Ishikawa (cell line): ENCODE measurements around the gene CCDC73.

ENCODE experiments used
- CEBPB ChIP-seq: IDR thresholded peaks from 2 replicates; pipeline ENCODE4 v1.6.1; 2012
- EGR1 ChIP-seq: IDR thresholded peaks from 2 replicates; pipeline ENCODE4 v1.6.1; 2012
- EP300 ChIP-seq: IDR thresholded peaks from 2 replicates; pipeline ENCODE4 v1.6.1; 2012; ENCODE audit warnings: borderline replicate concordance
- NFIC ChIP-seq: IDR thresholded peaks from 2 replicates; pipeline ENCODE4 v1.6.1; 2012
- RAD21 ChIP-seq: IDR thresholded peaks from 2 replicates; pipeline ENCODE4 v1.6.1; 2012; ENCODE audit warnings: low read depth
- TAF1 ChIP-seq: IDR thresholded peaks from 2 replicates; pipeline ENCODE4 v1.6.1; 2012; ENCODE audit warnings: low read depth, mild to moderate bottlenecking
- TEAD4 ChIP-seq: IDR thresholded peaks from 2 replicates; pipeline ENCODE4 v1.6.1; 2012
- YY1 ChIP-seq: IDR thresholded peaks from 2 replicates; pipeline ENCODE4 v1.6.1; 2012; ENCODE audit warnings: low read depth
- ZBTB7A ChIP-seq: IDR thresholded peaks from 2 replicates; pipeline ENCODE4 v1.6.1; 2012; ENCODE audit warnings: low read depth
- TF ChIP-seq, protein P1 (sequence below): IDR thresholded peaks from 2 replicates; pipeline ENCODE4 v1.6.1; 2012
- TF ChIP-seq, protein P2 (sequence below): IDR thresholded peaks from 2 replicates; pipeline ENCODE4 v1.6.1; 2012; ENCODE audit warnings: low read depth, mild to moderate bottlenecking
- TF ChIP-seq, protein P3 (sequence below): IDR thresholded peaks from 2 replicates; pipeline ENCODE4 v1.6.1; 2012

DNA sequence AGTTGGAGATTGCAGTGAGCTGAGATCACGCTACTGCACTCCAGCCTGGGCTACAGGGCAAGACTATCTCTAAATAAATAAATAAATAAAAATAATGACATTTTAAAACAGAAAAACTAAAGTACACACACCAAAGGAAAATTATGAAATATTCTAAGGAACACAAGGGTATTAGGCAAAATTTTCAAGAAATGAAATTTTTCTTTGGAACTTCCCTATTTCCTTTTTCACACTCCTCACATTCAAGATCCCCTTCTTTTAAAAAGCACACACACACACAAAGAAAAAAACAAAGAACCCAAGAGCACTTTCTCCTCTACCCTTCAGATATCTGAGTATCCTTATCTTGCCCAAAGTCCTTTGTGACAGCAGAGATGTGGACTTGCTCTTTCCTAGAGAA lies 92.8 kb downstream of the CCDC73 start:
- TF ChIP-seq TAF1 = no peak
- TF ChIP-seq, protein P1, sequence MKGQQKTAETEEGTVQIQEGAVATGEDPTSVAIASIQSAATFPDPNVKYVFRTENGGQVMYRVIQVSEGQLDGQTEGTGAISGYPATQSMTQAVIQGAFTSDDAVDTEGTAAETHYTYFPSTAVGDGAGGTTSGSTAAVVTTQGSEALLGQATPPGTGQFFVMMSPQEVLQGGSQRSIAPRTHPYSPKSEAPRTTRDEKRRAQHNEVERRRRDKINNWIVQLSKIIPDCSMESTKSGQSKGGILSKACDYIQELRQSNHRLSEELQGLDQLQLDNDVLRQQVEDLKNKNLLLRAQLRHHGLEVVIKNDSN = no peak
- TF ChIP-seq TEAD4 = no peak
- TF ChIP-seq RAD21 = no peak
- TF ChIP-seq, protein P2, sequence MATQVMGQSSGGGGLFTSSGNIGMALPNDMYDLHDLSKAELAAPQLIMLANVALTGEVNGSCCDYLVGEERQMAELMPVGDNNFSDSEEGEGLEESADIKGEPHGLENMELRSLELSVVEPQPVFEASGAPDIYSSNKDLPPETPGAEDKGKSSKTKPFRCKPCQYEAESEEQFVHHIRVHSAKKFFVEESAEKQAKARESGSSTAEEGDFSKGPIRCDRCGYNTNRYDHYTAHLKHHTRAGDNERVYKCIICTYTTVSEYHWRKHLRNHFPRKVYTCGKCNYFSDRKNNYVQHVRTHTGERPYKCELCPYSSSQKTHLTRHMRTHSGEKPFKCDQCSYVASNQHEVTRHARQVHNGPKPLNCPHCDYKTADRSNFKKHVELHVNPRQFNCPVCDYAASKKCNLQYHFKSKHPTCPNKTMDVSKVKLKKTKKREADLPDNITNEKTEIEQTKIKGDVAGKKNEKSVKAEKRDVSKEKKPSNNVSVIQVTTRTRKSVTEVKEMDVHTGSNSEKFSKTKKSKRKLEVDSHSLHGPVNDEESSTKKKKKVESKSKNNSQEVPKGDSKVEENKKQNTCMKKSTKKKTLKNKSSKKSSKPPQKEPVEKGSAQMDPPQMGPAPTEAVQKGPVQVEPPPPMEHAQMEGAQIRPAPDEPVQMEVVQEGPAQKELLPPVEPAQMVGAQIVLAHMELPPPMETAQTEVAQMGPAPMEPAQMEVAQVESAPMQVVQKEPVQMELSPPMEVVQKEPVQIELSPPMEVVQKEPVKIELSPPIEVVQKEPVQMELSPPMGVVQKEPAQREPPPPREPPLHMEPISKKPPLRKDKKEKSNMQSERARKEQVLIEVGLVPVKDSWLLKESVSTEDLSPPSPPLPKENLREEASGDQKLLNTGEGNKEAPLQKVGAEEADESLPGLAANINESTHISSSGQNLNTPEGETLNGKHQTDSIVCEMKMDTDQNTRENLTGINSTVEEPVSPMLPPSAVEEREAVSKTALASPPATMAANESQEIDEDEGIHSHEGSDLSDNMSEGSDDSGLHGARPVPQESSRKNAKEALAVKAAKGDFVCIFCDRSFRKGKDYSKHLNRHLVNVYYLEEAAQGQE = no peak
- no peak for TF ChIP-seq EP300
- TF ChIP-seq CEBPB = no peak
- TF ChIP-seq NFIC = no peak
- no peak for TF ChIP-seq ZBTB7A
- TF ChIP-seq EGR1 = no peak
- TF ChIP-seq, protein P3, sequence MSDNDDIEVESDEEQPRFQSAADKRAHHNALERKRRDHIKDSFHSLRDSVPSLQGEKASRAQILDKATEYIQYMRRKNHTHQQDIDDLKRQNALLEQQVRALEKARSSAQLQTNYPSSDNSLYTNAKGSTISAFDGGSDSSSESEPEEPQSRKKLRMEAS = no peak
- no peak for TF ChIP-seq YY1
